ENCODE data around the gene TRAK1. TPM values are rescaled to one million over a fixed set of nuclear protein-coding genes. Genes with fewer than 3 reads are reported as not detected.
A peak's percentile ranks its signal among the peaks of the same experiment; 100 is the strongest.

TRAK1 gene
- total and polyA plus RNA-seq, 10 of the 15 experiments (the other 5 are each of a cell fraction or from before 2014, with no cell fraction given): 6.6 to 46.2 (median 23.7) TPM

DNA sequence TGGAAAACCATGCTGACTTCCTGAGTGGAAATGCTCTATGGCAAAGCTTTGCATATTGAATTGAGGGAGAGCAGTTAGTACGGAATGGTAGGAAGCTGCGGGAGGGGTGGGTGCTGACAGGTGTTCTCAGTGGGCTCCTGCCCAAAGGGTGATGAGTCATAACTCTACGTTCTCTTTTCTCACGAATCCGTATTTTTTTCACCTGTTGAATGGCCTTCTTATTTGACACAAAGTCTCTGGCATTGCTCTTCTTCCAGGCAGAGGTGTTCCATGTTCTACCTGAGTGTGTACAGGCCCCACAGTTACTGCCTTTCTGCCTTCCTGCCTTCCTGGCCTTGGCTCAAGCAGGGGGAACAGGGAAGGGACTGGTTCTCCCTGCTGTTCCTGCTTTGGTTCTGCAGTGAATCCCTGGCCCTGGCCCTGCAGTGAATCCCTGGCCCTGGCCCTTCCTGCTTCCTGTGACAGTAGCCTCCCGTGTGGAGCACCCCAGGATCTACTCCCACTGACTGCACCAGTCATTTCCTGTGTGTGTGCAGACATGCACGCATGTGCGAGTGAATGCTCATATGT lies 31.9 kb downstream of the TRAK1 start (continued):
- TF ChIP-seq RAD21 (IDR thresholded peaks at IDR 0.05; ENCODE audit: insufficient read depth, low read depth, low read length) (no peak), ETV6 (conservative IDR thresholded peaks at IDR 0.05 in 1 of 2, IDR thresholded peaks at IDR 0.05 in 1 of 2; ENCODE audit: borderline replicate concordance in 1 of 2, low read depth in 1 of 2) (peak in 1 of 2 experiments; percentile 27; a peak in 1 of 4 replicates), SIX5 (IDR thresholded peaks at IDR 0.05; ENCODE audit: low read depth, low read length, severe bottlenecking) (no peak), RELA (IDR thresholded peaks at IDR 0.05; ENCODE audit: borderline replicate concordance, partially characterized antibody) (no peak), ASH2L (IDR thresholded peaks at IDR 0.05; ENCODE audit: borderline replicate concordance, low read depth) (no peak), BHLHE40 (IDR thresholded peaks at IDR 0.05; ENCODE audit: borderline replicate concordance in 1 of 2, low read depth in 2 of 2, low read length in 1 of 2) (no peak), CHD2 (IDR thresholded peaks at IDR 0.05; ENCODE audit: borderline replicate concordance, low read depth, low read length) (no peak), GABPA (IDR thresholded peaks at IDR 0.05; ENCODE audit: low read depth) (no peak), PAX8 (IDR thresholded peaks at IDR 0.05) (no peak), ZSCAN29 (IDR thresholded peaks at IDR 0.05) (no peak), EED (IDR thresholded peaks at IDR 0.05; ENCODE audit: low read depth) (peak; percentile 78), KAT2A (conservative IDR thresholded peaks at IDR 0.05; ENCODE audit: control insufficient read depth, low read depth, low read length) (no peak), POLR2AphosphoS5 (IDR thresholded peaks at IDR 0.05; ENCODE audit: low read length) (no peak), RBBP5 (conservative IDR thresholded peaks at IDR 0.05) (no peak), JUNB (IDR thresholded peaks at IDR 0.05) (peak; percentile 84), HDGF (IDR thresholded peaks at IDR 0.05) (no peak; the same call in 1 of the 2 replicates), BACH1 (IDR thresholded peaks at IDR 0.05; ENCODE audit: borderline replicate concordance) (no peak), KLF5 (IDR thresholded peaks at IDR 0.05; ENCODE audit: partially characterized antibody) (no peak), NRF1 (conservative IDR thresholded peaks at IDR 0.05; ENCODE audit: low read depth, low read length) (no peak), YY1 (IDR thresholded peaks at IDR 0.05; ENCODE audit: low read depth, low read length) (no peak), GATAD2B (conservative IDR thresholded peaks at IDR 0.05; ENCODE audit: low read depth) (peak; percentile 52), YBX1 (IDR thresholded peaks at IDR 0.05) (no peak), RFX5 (IDR thresholded peaks at IDR 0.05; ENCODE audit: low read depth, low read length) (no peak)
- TF ChIP-seq, protein P1, sequence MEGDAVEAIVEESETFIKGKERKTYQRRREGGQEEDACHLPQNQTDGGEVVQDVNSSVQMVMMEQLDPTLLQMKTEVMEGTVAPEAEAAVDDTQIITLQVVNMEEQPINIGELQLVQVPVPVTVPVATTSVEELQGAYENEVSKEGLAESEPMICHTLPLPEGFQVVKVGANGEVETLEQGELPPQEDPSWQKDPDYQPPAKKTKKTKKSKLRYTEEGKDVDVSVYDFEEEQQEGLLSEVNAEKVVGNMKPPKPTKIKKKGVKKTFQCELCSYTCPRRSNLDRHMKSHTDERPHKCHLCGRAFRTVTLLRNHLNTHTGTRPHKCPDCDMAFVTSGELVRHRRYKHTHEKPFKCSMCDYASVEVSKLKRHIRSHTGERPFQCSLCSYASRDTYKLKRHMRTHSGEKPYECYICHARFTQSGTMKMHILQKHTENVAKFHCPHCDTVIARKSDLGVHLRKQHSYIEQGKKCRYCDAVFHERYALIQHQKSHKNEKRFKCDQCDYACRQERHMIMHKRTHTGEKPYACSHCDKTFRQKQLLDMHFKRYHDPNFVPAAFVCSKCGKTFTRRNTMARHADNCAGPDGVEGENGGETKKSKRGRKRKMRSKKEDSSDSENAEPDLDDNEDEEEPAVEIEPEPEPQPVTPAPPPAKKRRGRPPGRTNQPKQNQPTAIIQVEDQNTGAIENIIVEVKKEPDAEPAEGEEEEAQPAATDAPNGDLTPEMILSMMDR (IDR thresholded peaks at IDR 0.05 in 2 of 3, conservative IDR thresholded peaks at IDR 0.05 in 1 of 3; ENCODE audit: control insufficient read depth in 2 of 3, extremely low read depth in 1 of 3, insufficient read depth in 1 of 3, low read depth in 3 of 3, low read length in 3 of 3): no peak
- TF ChIP-seq, protein P2, sequence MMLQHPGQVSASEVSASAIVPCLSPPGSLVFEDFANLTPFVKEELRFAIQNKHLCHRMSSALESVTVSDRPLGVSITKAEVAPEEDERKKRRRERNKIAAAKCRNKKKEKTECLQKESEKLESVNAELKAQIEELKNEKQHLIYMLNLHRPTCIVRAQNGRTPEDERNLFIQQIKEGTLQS (IDR thresholded peaks at IDR 0.05; ENCODE audit: borderline replicate concordance, extremely low read depth, low read depth, low read length): no peak
- TF ChIP-seq, protein P3, sequence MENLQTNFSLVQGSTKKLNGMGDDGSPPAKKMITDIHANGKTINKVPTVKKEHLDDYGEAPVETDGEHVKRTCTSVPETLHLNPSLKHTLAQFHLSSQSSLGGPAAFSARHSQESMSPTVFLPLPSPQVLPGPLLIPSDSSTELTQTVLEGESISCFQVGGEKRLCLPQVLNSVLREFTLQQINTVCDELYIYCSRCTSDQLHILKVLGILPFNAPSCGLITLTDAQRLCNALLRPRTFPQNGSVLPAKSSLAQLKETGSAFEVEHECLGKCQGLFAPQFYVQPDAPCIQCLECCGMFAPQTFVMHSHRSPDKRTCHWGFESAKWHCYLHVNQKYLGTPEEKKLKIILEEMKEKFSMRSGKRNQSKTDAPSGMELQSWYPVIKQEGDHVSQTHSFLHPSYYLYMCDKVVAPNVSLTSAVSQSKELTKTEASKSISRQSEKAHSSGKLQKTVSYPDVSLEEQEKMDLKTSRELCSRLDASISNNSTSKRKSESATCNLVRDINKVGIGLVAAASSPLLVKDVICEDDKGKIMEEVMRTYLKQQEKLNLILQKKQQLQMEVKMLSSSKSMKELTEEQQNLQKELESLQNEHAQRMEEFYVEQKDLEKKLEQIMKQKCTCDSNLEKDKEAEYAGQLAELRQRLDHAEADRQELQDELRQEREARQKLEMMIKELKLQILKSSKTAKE (IDR thresholded peaks at IDR 0.05; ENCODE audit: low read depth, poor library complexity, severe bottlenecking): no peak
- TF ChIP-seq, protein P4, sequence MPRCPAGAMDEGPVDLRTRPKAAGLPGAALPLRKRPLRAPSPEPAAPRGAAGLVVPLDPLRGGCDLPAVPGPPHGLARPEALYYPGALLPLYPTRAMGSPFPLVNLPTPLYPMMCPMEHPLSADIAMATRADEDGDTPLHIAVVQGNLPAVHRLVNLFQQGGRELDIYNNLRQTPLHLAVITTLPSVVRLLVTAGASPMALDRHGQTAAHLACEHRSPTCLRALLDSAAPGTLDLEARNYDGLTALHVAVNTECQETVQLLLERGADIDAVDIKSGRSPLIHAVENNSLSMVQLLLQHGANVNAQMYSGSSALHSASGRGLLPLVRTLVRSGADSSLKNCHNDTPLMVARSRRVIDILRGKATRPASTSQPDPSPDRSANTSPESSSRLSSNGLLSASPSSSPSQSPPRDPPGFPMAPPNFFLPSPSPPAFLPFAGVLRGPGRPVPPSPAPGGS (IDR thresholded peaks at IDR 0.05; ENCODE audit: borderline replicate concordance, insufficient read depth, low read depth, low read length, poor library complexity, severe bottlenecking): no peak

All from GM12878 (cell line).